Calu3 (cell line): Measurements from ENCODE around the gene OPRM1. TPM values are rescaled to one million over a fixed set of nuclear protein-coding genes. Genes with fewer than 3 reads are reported as not detected.

Experiments
- BruUV-seq: library from RNA; stranded (reverse); fragments of 400-500 nt; replicated peaks from 2 replicates; lab custom pipeline; 2021; lab: Mats Ljungman, UMichigan
- CTCF ChIA-PET: fragments of 300-600 bp; sonication (Branson Sonifier 250); formaldehyde crosslinking; loops from one replicate; lab custom pipeline; 2022; ENCODE audit warnings: antibody characterized with exemption; lab: Charles Lee
- DNase-seq: peaks from one replicate; pipeline ENCODE4 v3.0.0; 2022
- H3K27ac Mint-ChIP-seq: one replicate; pipeline ENCODE4 v1.8.0; 2022; ENCODE audit warnings: mixed read lengths; ENCODE audit not compliant: unreplicated experiment
- H3K27me3 Mint-ChIP-seq: one replicate; pipeline ENCODE4 v1.8.0; 2022; ENCODE audit warnings: mixed read lengths; ENCODE audit not compliant: unreplicated experiment
- H3K36me3 Mint-ChIP-seq: one replicate; pipeline ENCODE4 v1.8.0; 2022; ENCODE audit warnings: mild to moderate bottlenecking, moderate library complexity, mixed read lengths; ENCODE audit not compliant: insufficient read depth, unreplicated experiment
- H3K4me1 Mint-ChIP-seq: one replicate; pipeline ENCODE4 v1.8.0; 2022; ENCODE audit warnings: mild to moderate bottlenecking, low read depth, mixed read lengths; ENCODE audit not compliant: unreplicated experiment
- H3K4me3 Mint-ChIP-seq: one replicate; pipeline ENCODE4 v1.8.0; 2022; ENCODE audit warnings: mild to moderate bottlenecking, low read depth, moderate library complexity, mixed read lengths; ENCODE audit not compliant: unreplicated experiment
- H3K9me3 Mint-ChIP-seq: one replicate; pipeline ENCODE4 v1.8.0; 2022; ENCODE audit warnings: low read depth, mixed read lengths; ENCODE audit not compliant: unreplicated experiment
- intact Hi-C: fragments of 100-400 bp; cut with micrococcal nuclease; formaldehyde crosslinking; loops from one replicate; pipeline ENCODE4 v1.10.0; 2022; ENCODE audit not compliant: unreplicated experiment
- total RNA-seq: library from RNA; stranded (reverse); gene quantifications from 2 replicates; pipeline ENCODE4 v1.2.3, GENCODE V29; 2022
- TF ChIP-seq, protein P1 (sequence below): fragments of 200-600 bp; IDR thresholded peaks from one replicate; pipeline ENCODE4 v1.8.0; 2022; ENCODE audit warnings: antibody characterized with exemption; ENCODE audit not compliant: unreplicated experiment

OPRM1 gene
- total RNA-seq, 1 experiment from 2014 or later = not detected

DNA sequence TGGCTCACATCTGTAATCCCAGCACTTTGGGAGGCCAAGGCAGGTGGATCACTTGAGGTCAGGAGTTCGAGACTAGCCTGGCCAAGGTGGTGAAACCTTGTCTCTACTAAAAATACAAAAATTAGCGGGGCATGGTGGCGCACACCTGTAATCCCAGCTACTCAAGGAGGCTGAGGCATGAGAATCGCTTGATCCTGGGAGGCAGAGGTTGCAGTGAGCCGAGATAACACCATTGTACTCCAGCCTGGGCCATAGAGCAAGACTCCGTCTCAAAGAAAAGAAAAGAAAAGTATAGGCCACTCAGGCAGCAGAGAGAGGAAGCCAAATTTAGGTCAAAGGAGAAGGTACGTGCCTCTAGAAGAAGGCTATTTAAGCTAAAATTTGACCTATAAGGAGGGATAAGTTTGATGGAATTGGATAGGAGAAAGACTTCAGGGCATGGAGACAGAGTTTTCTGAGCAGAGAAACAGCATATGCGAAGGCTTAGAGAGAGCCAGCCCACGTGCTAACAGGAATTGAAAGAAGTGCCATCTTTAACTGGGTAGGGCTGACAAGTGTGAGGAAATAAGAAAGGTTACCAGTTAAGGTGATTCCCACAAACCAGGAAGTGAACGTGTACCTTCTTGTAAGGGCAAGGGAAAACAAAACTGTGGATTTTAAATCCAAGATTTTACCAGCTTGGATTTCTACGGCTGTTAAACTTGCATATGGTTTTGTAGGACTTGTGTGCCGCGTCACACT lies 203.7 kb downstream of the OPRM1 start:
- H3K9me3 Mint-ChIP-seq = no peaks in the 10 kb centered on the region
- no TSS peak for BruUV-seq
- H3K4me1 Mint-ChIP-seq = peaks cover 17% of the 10 kb centered on the region
- H3K4me3 Mint-ChIP-seq = no peak overlapping the region
- H3K27ac Mint-ChIP-seq = no peak overlapping the region
- DNase-seq = no peak
- intact Hi-C loops = no loop called here
- TF ChIP-seq, protein P1, sequence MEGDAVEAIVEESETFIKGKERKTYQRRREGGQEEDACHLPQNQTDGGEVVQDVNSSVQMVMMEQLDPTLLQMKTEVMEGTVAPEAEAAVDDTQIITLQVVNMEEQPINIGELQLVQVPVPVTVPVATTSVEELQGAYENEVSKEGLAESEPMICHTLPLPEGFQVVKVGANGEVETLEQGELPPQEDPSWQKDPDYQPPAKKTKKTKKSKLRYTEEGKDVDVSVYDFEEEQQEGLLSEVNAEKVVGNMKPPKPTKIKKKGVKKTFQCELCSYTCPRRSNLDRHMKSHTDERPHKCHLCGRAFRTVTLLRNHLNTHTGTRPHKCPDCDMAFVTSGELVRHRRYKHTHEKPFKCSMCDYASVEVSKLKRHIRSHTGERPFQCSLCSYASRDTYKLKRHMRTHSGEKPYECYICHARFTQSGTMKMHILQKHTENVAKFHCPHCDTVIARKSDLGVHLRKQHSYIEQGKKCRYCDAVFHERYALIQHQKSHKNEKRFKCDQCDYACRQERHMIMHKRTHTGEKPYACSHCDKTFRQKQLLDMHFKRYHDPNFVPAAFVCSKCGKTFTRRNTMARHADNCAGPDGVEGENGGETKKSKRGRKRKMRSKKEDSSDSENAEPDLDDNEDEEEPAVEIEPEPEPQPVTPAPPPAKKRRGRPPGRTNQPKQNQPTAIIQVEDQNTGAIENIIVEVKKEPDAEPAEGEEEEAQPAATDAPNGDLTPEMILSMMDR = no peak
- CTCF ChIA-PET = interaction anchor here (0.9 kb wide), 1 partner anchor 35 kb away, joined by 3 read pairs; no protein-coding TSS in a partner anchor
- no peaks in the 10 kb centered on the region for H3K27me3 Mint-ChIP-seq
- H3K36me3 Mint-ChIP-seq = no peaks in the 10 kb centered on the region

DNA sequence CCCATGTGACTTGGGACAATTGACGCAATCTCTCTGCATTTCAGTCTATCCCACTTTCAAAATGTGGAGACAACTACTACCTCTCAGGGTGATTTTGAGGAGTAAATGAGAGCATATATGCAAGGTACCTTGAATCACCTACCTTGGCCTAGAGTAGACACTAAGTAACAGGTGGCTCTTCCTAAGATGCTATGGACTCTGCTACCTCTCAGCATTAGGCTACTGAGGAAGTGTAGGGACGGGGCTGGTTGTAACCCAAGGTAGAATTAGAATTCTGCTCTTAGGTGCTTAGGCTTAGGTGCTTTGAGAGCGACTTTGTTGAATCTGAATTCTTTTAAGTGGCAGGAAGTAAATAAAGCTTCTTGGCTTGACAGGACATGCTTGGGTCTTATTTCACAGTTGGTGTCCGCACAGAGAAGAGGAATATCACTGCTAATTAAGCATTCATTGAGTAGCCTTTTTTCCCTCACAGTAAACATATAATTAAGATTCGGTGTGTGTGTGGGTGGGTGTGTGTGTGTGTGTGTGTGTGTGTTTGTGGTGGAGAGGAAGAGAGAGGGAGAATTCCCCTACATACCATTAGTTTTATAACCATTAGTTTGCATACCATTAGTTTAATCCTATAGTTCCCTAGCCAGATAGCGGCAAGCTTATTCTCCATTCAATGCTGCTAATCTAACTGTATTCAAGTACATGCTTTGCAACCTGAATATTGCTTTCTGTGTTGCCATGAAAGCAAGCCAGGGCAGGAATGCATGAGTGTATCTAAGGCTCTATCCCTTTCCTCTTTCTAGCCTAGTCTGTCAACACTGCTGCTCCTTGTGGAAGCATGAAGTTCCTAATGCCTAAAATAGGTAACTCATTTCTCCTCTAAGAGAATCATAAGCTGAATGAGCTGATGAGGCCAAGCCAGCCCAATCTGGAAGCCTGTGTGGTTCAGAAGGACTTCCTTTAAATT lies 205.0 kb downstream of the OPRM1 start:
- no peak overlapping the region for H3K4me3 Mint-ChIP-seq
- H3K27me3 Mint-ChIP-seq = no peaks in the 10 kb centered on the region
- H3K36me3 Mint-ChIP-seq = no peaks in the 10 kb centered on the region
- CTCF ChIA-PET = interaction anchor here (0.5 to 0.9 kb wide), 3 partner anchors 34 to 202 kb away, joined by 3 to 4 read pairs (median 4); no protein-coding TSS in a partner anchor
- no TSS peak for BruUV-seq
- no peak for DNase-seq
- TF ChIP-seq, protein P1 = no peak
- no peaks in the 10 kb centered on the region for H3K9me3 Mint-ChIP-seq
- intact Hi-C loops = no loop called here
- no peak overlapping the region for H3K27ac Mint-ChIP-seq
- H3K4me1 Mint-ChIP-seq = peaks cover 17% of the 10 kb centered on the region

DNA sequence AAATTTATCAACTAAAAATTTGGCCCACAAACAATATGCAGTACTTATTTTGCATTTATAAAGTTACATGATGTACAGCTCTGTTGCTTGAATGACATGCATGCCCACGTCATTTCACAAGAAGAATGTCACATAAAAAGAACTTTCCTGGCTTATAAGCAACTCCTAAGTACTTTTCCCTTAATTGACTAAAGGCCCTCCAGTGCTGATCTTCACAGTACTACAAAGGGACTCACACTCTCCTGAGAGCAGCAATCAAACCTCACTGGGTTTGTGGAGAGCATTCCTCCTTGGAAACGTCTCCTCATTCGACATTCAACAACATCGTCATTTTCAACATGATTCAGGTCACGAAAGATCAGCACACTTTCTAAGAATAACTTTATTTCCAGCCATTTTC lies 206.5 kb downstream of the OPRM1 start:
- TF ChIP-seq, protein P1 = no peak

DNA sequence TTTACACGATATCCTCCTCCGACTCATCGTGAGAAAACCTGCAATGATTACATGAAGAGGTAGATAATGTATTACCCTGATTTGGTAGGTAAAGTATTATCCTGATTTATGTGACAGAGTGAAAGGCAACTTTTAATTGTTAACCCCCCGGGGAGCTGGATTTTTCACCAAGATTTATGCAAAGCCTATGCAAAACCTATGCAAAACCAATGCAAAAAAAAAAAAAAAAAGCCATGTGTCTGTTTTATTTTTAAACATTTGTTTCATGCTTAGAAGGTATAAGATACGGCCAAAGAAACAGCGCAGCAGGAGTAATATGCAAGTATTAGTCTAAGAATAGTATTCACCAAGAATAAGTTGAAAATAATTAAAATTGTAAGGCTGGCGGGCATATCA lies 207.7 kb downstream of the OPRM1 start:
- no peak for DNase-seq
- CTCF ChIA-PET = no interaction called here
- Mint-ChIP-seq H3K36me3 (no peaks in the 10 kb centered on the region), H3K4me3 (peak overlapping the region; percentile 54), H3K9me3 (no peaks in the 10 kb centered on the region), H3K27me3 (no peaks in the 10 kb centered on the region), H3K27ac (no peak overlapping the region), H3K4me1 (peaks cover 17% of the 10 kb centered on the region)
- intact Hi-C loops = no loop called here
- TF ChIP-seq, protein P1 = no peak
- BruUV-seq = no TSS peak

More for the DNA sequence above, 206.5 kb downstream of the OPRM1 start:
- peaks cover 17% of the 10 kb centered on the region for H3K4me1 Mint-ChIP-seq
- DNase-seq = no peak
- H3K27ac Mint-ChIP-seq = no peak overlapping the region
- H3K27me3 Mint-ChIP-seq = no peaks in the 10 kb centered on the region
- H3K36me3 Mint-ChIP-seq = no peaks in the 10 kb centered on the region
- no peak overlapping the region for H3K4me3 Mint-ChIP-seq
- intact Hi-C loops = no loop called here
- no peaks in the 10 kb centered on the region for H3K9me3 Mint-ChIP-seq
- BruUV-seq = no TSS peak
- CTCF ChIA-PET = no interaction called here
